ENCODE measurements around the gene RAE1.
"Not testable (repeated sequence)": the region's sequence is repeated elsewhere in the genome, so short reads cannot be mapped to it uniquely, and the experiment has no call there.

Gene RAE1

GRCh38 chr20:57417051-57417689 lies 66.1 kb downstream of the RAE1 start:
- DNase-seq: no peak

GRCh38 chr20:57417830-57418780 lies 67.0 kb downstream of the RAE1 start:
- DNase-seq: no peak

- DNase-seq: not testable (repeated sequence)
Observed at GRCh38 chr20:57419479-57419878, 68.4 kb downstream of the RAE1 start.

- no peak for DNase-seq
Observed at GRCh38 chr20:57420571-57421252, 69.7 kb downstream of the RAE1 start.

- DNase-seq: no peak
Observed at GRCh38 chr20:57421253-57422220, 70.5 kb downstream of the RAE1 start.

- no peak for DNase-seq
Observed at GRCh38 chr20:57422254-57422653, 71.2 kb downstream of the RAE1 start.

GRCh38 chr20:57425150-57426013 lies 74.3 kb downstream of the RAE1 start:
- DNase-seq: no peak

GRCh38 chr20:57426271-57426689 lies 75.2 kb downstream of the RAE1 start:
- no peak for DNase-seq

GRCh38 chr20:57426831-57427230 lies 75.8 kb downstream of the RAE1 start:
- no peak for DNase-seq

- no peak for DNase-seq
Observed at GRCh38 chr20:57428324-57429158, 77.5 kb downstream of the RAE1 start.

Data from GOT3 (cell line).